ENCODE data around the gene ARHGEF28.

ARHGEF28 gene

GRCh38 chr5:73862796-73863195 lies 236.8 kb downstream of the ARHGEF28 start:
- DNase-seq = no peak

GRCh38 chr5:73863876-73864275 lies 237.9 kb downstream of the ARHGEF28 start:
- DNase-seq = no peak

- DNase-seq = no peak
Measured at GRCh38 chr5:73865315-73865714, 239.3 kb downstream of the ARHGEF28 start.

- no peak for DNase-seq
Measured at GRCh38 chr5:73867345-73868335, 241.6 kb downstream of the ARHGEF28 start.

- no peak for DNase-seq
Measured at GRCh38 chr5:73883646-73884045, 257.6 kb downstream of the ARHGEF28 start.

- DNase-seq = no peak
Measured at GRCh38 chr5:73887688-73888087, 261.7 kb downstream of the ARHGEF28 start.

GRCh38 chr5:73890569-73890968 lies 264.6 kb downstream of the ARHGEF28 start:
- no peak for DNase-seq

GRCh38 chr5:73892218-73892617 lies 266.2 kb downstream of the ARHGEF28 start:
- DNase-seq = no peak

GRCh38 chr5:73892806-73893205 lies 266.8 kb downstream of the ARHGEF28 start:
- no peak for DNase-seq

- DNase-seq = no peak
Measured at GRCh38 chr5:73893813-73894212, 267.8 kb downstream of the ARHGEF28 start.

- DNase-seq = no peak
Measured at GRCh38 chr5:73894860-73895259, 268.9 kb downstream of the ARHGEF28 start.

GRCh38 chr5:73895471-73895870 lies 269.5 kb downstream of the ARHGEF28 start:
- no peak for DNase-seq

- DNase-seq = no peak
Measured at GRCh38 chr5:73896097-73896496, 270.1 kb downstream of the ARHGEF28 start.

GRCh38 chr5:73896668-73897067 lies 270.7 kb downstream of the ARHGEF28 start:
- DNase-seq = no peak

GRCh38 chr5:73897893-73898292 lies 271.9 kb downstream of the ARHGEF28 start:
- no peak for DNase-seq

GRCh38 chr5:73899055-73899454 lies 273.1 kb downstream of the ARHGEF28 start:
- DNase-seq = no peak

GRCh38 chr5:73899916-73900315 lies 273.9 kb downstream of the ARHGEF28 start:
- no peak for DNase-seq

- DNase-seq = no peak
Measured at GRCh38 chr5:73900566-73900965, 274.6 kb downstream of the ARHGEF28 start.

- no peak for DNase-seq
Measured at GRCh38 chr5:73901043-73901442, 275.0 kb downstream of the ARHGEF28 start.

GRCh38 chr5:73901455-73901854 lies 275.5 kb downstream of the ARHGEF28 start:
- DNase-seq = no peak

GRCh38 chr5:73902327-73903051 lies 276.5 kb downstream of the ARHGEF28 start:
- DNase-seq = no peak

GRCh38 chr5:73903169-73903568 lies 277.2 kb downstream of the ARHGEF28 start:
- DNase-seq = no peak

GRCh38 chr5:73906277-73906676 lies 280.3 kb downstream of the ARHGEF28 start:
- DNase-seq = no peak

GRCh38 chr5:73907164-73907563 lies 281.2 kb downstream of the ARHGEF28 start:
- DNase-seq = no peak
